K562 (cell line): ENCODE data around the gene POU2AF3. TPM values are rescaled to one million over a fixed set of nuclear protein-coding genes. Genes with fewer than 3 reads are reported as not detected.
"Not testable (repeated sequence)": the region's sequence is repeated elsewhere in the genome, so short reads cannot be mapped to it uniquely, and the experiment has no call there.

Source experiments
- ATAC-seq: fragments of 200-7000 bp; cut with Tn5 transposase; 3 replicates; pipeline ENCODE4 v1.9.1; 2020; ENCODE audit warnings: moderate library complexity
- BruUV-seq: library from RNA; stranded (reverse); fragments of 400-500 nt; replicated peaks from 2 replicates; lab custom pipeline; 2021; lab: Mats Ljungman, UMichigan
- CTCF ChIA-PET: fragments of 300-600 bp; formaldehyde crosslinking; extraction: SDS; loops from one replicate; lab custom pipeline; 2021; ENCODE audit warnings: low intra/inter-chr PET ratio; lab: Yijun Ruan, JAX
- POLR2A ChIA-PET: fragments of 300-600, 350-650 bp; sonication (Branson Sonifier 250); formaldehyde crosslinking; extraction: SDS; loops from one replicate; lab custom pipeline; 2021; ENCODE audit warnings: antibody characterized with exemption, inconsistent platforms; lab: Yijun Ruan, JAX
- DNase-seq, 4 experiments: peaks; one replicate each; pipeline versions ENCODE4 v3.0.0 to v3.0.0-alpha.2; 2011 to 2018; ENCODE audit warnings: low spot score in 3 of 4, mixed read lengths in 3 of 4; ENCODE audit errors: extremely low read depth in 1 of 4
- FAIRE-seq: peaks from 2 replicates; lab custom pipeline; 2011; peaks lifted over from hg19 to GRCh38; lab: Jason Lieb, UNC
- H2AFZ ChIP-seq: 2 replicates; pipeline ENCODE4 v1.6.0; 2011; ENCODE audit warnings: low read depth, low read length, control low read depth, inconsistent platforms
- H3K27ac ChIP-seq: fragments of 200-600 bp; 3 replicates; pipeline ENCODE4 v1.8.0; 2011; ENCODE audit warnings: low read depth, mild to moderate bottlenecking, control low read depth, inconsistent platforms, low read length, moderate library complexity, mixed read lengths; ENCODE audit errors: extremely low read depth
- H3K27me3 ChIP-seq, 2 experiments: fragments of 300-600 bp in 1 of 2; 2 replicates in 1 of 2; 3 replicates in 1 of 2; pipeline versions ENCODE4 v1.6.0 to v1.8.0; 2011; ENCODE audit warnings: inconsistent platforms in 2 of 2, low read length in 2 of 2, mild to moderate bottlenecking in 1 of 2, mixed read lengths in 1 of 2, moderate library complexity in 1 of 2; ENCODE audit not compliant: control insufficient read depth in 2 of 2, insufficient read depth in 2 of 2
- H3K36me3 ChIP-seq: fragments of 300-600 bp; 3 replicates; pipeline ENCODE4 v1.8.0; 2011; ENCODE audit warnings: mild to moderate bottlenecking, low read length, inconsistent platforms; ENCODE audit not compliant: control insufficient read depth, insufficient read depth
- H3K4me1 ChIP-seq, 2 experiments: fragments of 200-600 bp in 1 of 2; replicated peaks in 1 of 2; 2 replicates in 1 of 2; 3 replicates in 1 of 2; pipeline versions ENCODE4 v1.5.1 to v1.8.0; 2011; ENCODE audit warnings: inconsistent platforms in 2 of 2, low read length in 2 of 2, mild to moderate bottlenecking in 1 of 2, mixed read lengths in 1 of 2, moderate library complexity in 1 of 2; ENCODE audit not compliant: control insufficient read depth in 2 of 2, insufficient read depth in 2 of 2
- H3K4me2 ChIP-seq: 2 replicates; pipeline ENCODE4 v1.6.1; 2011; ENCODE audit warnings: low read length, control low read depth, inconsistent platforms, mixed read lengths; ENCODE audit not compliant: insufficient read depth
- H3K4me3 ChIP-seq: fragments of 200-600 bp; sonication (generic), shearing (Covaris generic); 2 replicates; pipeline ENCODE4 v1.5.1; 2016; ENCODE audit warnings: control low read depth, inconsistent platforms
- H3K79me2 ChIP-seq: fragments of 200-600 bp; 3 replicates; pipeline ENCODE4 v1.8.0; 2011; ENCODE audit warnings: low read length, inconsistent platforms; ENCODE audit not compliant: control insufficient read depth, insufficient read depth
- H3K9ac ChIP-seq, 2 experiments: 2 replicates each; pipeline versions ENCODE4 v1.6.0 to v1.6.1; 2011; ENCODE audit warnings: low read depth in 2 of 2, low read length in 2 of 2, control low read depth in 1 of 2, inconsistent platforms in 1 of 2, mild to moderate bottlenecking in 1 of 2, mixed read lengths in 1 of 2; ENCODE audit not compliant: insufficient read depth in 1 of 2
- H3K9me1 ChIP-seq: one replicate; pipeline ENCODE4 v1.6.0; 2011; ENCODE audit warnings: inconsistent platforms, mild to moderate bottlenecking, low read length, moderate library complexity; ENCODE audit not compliant: control insufficient read depth, insufficient read depth
- H3K9me3 ChIP-seq: replicated peaks from 2 replicates; pipeline ENCODE4 v1.5.1; 2011; ENCODE audit warnings: low read depth, low read length, inconsistent platforms; ENCODE audit not compliant: control insufficient read depth, insufficient read depth
- H4K20me1 ChIP-seq: replicated peaks from 2 replicates; pipeline ENCODE4 v1.6.1; 2011; ENCODE audit warnings: low read length, inconsistent platforms, mixed read lengths; ENCODE audit not compliant: control insufficient read depth, insufficient read depth
- CBFB ChIP-seq: sonication (generic); formaldehyde crosslinking; IDR thresholded peaks from 2 replicates; pipeline ENCODE4 v1.4.0; 2020; ENCODE audit warnings: mild to moderate bottlenecking, missing genetic modification reagents
- CHCHD3 ChIP-seq: fragments of 250-450 bp; sonication (Bioruptor Pico); IDR thresholded peaks from 2 replicates; pipeline ENCODE4 v2.1.2; 2022; ENCODE audit warnings: mild to moderate bottlenecking
- E2F3 ChIP-seq: fragments of 250-450 bp; sonication (Bioruptor Pico); IDR thresholded peaks from 2 replicates; pipeline ENCODE4 v1.4.0; 2020; ENCODE audit warnings: mild to moderate bottlenecking
- MCM2 ChIP-seq: fragments of 450-650 bp; IDR thresholded peaks from 2 replicates; pipeline ENCODE4 v1.6.1; 2017; ENCODE audit warnings: low read depth, mild to moderate bottlenecking
- NR2C2 ChIP-seq, 2 experiments: fragments of 200-800 bp in 1 of 2; sonication (Bioruptor generic) in 1 of 2; sonication (generic) in 1 of 2; formaldehyde crosslinking in 1 of 2; IDR thresholded peaks; 2 replicates each; pipeline versions ENCODE4 v1.6.1 to v1.8.0; 2016 to 2022; ENCODE audit warnings: mild to moderate bottlenecking in 1 of 2, missing compliant biosample characterization in 1 of 2, missing genetic modification characterization in 1 of 2, missing genetic modification reagents in 1 of 2
- PHF8 ChIP-seq: fragments of 200-600 bp; sonication (generic); IDR thresholded peaks from 2 replicates; pipeline ENCODE4 v1.6.1; 2012; ENCODE audit warnings: mixed run types, mild to moderate bottlenecking, inconsistent platforms, low read length, moderate library complexity, borderline replicate concordance
- SIRT6 ChIP-seq: IDR thresholded peaks from one replicate; pipeline ENCODE4 v1.6.1; 2012; ENCODE audit warnings: low read depth, mild to moderate bottlenecking, control low read depth, inconsistent platforms, low read length, moderate library complexity
- TBP ChIP-seq: optimal IDR thresholded peaks from 2 replicates; pipeline ENCODE3; 2011; ENCODE audit warnings: low read depth, low read length, improper control_type of control experiment
- ZBTB17 ChIP-seq: fragments of 450-650 bp; formaldehyde crosslinking; IDR thresholded peaks from 2 replicates; pipeline ENCODE4 v1.4.0; 2020; ENCODE audit warnings: mild to moderate bottlenecking
- ZNF263 ChIP-seq: sonication (generic); formaldehyde crosslinking; IDR thresholded peaks from 2 replicates; pipeline ENCODE4 v1.8.0; 2022; ENCODE audit warnings: mild to moderate bottlenecking, missing genetic modification reagents, borderline replicate concordance
- ZNF507 ChIP-seq: conservative IDR thresholded peaks from 2 replicates; pipeline ENCODE4 v1.6.1; 2017; ENCODE audit warnings: missing genetic modification characterization, missing compliant biosample characterization
- ZNF609 ChIP-seq: sonication (generic); formaldehyde crosslinking; IDR thresholded peaks from 2 replicates; pipeline ENCODE4 v1.8.1; 2023; ENCODE audit warnings: missing genetic modification reagents, mild to moderate bottlenecking, borderline replicate concordance
- whole genome bisulfite sequencing: fragments of 100-300 bp; shearing (Covaris generic); methylation state at CpG from one replicate; pipeline ENCODE4 v1.1.6; 2016; ENCODE audit warnings: low coverage, mixed read lengths; ENCODE audit not compliant: insufficient coverage; ENCODE audit errors: missing lambda C conversion rate; 5-methylcytosine and 5-hydroxymethylcytosine counted together
- in situ Hi-C: fragments of 300-500 bp; cut with MboI; formaldehyde crosslinking; loops from 4 replicates; pipeline ENCODE4 v1.15.0; 2018; ENCODE audit warnings: inconsistent platforms, mixed read lengths
- intact Hi-C: fragments of 100-400 bp; cut with micrococcal nuclease; formaldehyde crosslinking; loops from 2 replicates; pipeline ENCODE4 v1.14.2; 2022
- polyA plus RNA-seq, 8 experiments: library from polyadenylated mRNA; depleted of rRNA in 4 of 8; stranded (reverse) in 5 of 8; unstranded in 3 of 8; fragments of >200 nt; fragmentation: Nextera tagmentation in 2 of 8; fragmentation: Illumina TruSeq in 1 of 8; extraction: Ambion mirVana in 2 of 8; extraction: Trizol in 1 of 8; gene quantifications; 2 replicates each; pipeline versions ENCODE4 v1.2.1 to v1.2.3, GENCODE V29; 2011 to 2014; ENCODE audit warnings: inconsistent platforms in 1 of 8, missing spikeins in 1 of 8
- total RNA-seq, 7 experiments: library from RNA; depleted of rRNA in 6 of 7; stranded (reverse); fragments of >200 nt in 6 of 7; fragmentation: Illumina TruSeq in 2 of 7; extraction: Trizol in 2 of 7; gene quantifications; 2 replicates each; pipeline versions ENCODE4 v1.2.1 to v1.2.3, GENCODE V29; 2011 to 2021; ENCODE audit warnings: low replicate concordance in 1 of 7

POU2AF3 gene
- total and polyA plus RNA-seq, 9 of the 15 experiments (the other 6 are each of a cell fraction or from before 2014, with no cell fraction given): not detected

GRCh38 chr11:111319296-111319695, 20.9 kb downstream of the POU2AF3 start:
- Histone ChIP-seq H3K36me3 (no peaks in the 10 kb centered on the region), H3K79me2 (no peaks in the 10 kb centered on the region), H3K4me3 (no peak overlapping the region), H3K4me2 (no peak overlapping the region), H3K9me1 (no peaks in the 10 kb centered on the region), H3K27me3 (peaks cover 0 to 9% of the 10 kb centered on the region in 2 experiments; a peak in 2 of 5 replicates), H3K9me3 (no peaks in the 10 kb centered on the region), H3K4me1 (no peaks in the 10 kb centered on the region), H2AFZ (no peak overlapping the region), H3K9ac (no peak overlapping the region), H4K20me1 (no peaks in the 10 kb centered on the region), H3K27ac (no peak overlapping the region)
- DNase-seq (no peak), ATAC-seq (no peak), FAIRE-seq (no peak)
- no TSS peak for BruUV-seq
- no peak for TF ChIP-seq ZNF609 (CRISPR knock-in tag)
- no peak for TF ChIP-seq CHCHD3 (CRISPR knock-in tag)
- no peak for TF ChIP-seq PHF8
- TF ChIP-seq CBFB (CRISPR knock-in tag): no peak
- TF ChIP-seq NR2C2 (CRISPR knock-in tag; IDR thresholded peaks at IDR 0.05): no peak
- no peak for TF ChIP-seq NR2C2 (tag; IDR thresholded peaks at IDR 0.05)
- TF ChIP-seq SIRT6: no peak
- TF ChIP-seq E2F3: no peak
- no peak for TF ChIP-seq ZBTB17 (CRISPR knock-in tag)
- no peak for TF ChIP-seq ZNF507 (tag)
- no peak for TF ChIP-seq TBP
- TF ChIP-seq MCM2: no peak
- TF ChIP-seq ZNF263 (CRISPR knock-in tag): no peak
- intact Hi-C loops: no loop called here
- WGBS: 0% methylated on average over 6 of the region's 6 CpGs
- POLR2A ChIA-PET: no interaction called here
- CTCF ChIA-PET: no interaction called here
- in situ Hi-C loops: no loop called here

GRCh38 chr11:111320199-111320598, 21.9 kb downstream of the POU2AF3 start:
- H3K27me3 ChIP-seq, H3K9ac ChIP-seq, FAIRE-seq, CTCF ChIA-PET, H3K4me3 ChIP-seq, ATAC-seq, in situ Hi-C loops, H3K9me3 ChIP-seq, H4K20me1 ChIP-seq, H3K4me1 ChIP-seq, H3K4me2 ChIP-seq, intact Hi-C loops, H3K36me3 ChIP-seq, H2AFZ ChIP-seq, BruUV-seq, DNase-seq, H3K79me2 ChIP-seq, H3K27ac ChIP-seq, H3K9me1 ChIP-seq: not testable (repeated sequence)
- POLR2A ChIA-PET: interaction anchor here (0.6 kb wide), 1 partner anchor 11 kb away, joined by 3 read pairs; no protein-coding TSS in a partner anchor
- 3% methylated on average over 6 of the region's 6 CpGs for WGBS
